Fibroblast of peridontal ligament (primary cell): ENCODE data around the gene IER5.

ENCODE experiments used
- DNase-seq: peaks from one replicate; pipeline ENCODE4 v3.0.0-alpha.2; 2010; ENCODE audit errors: extremely low read depth

IER5 gene

DNA sequence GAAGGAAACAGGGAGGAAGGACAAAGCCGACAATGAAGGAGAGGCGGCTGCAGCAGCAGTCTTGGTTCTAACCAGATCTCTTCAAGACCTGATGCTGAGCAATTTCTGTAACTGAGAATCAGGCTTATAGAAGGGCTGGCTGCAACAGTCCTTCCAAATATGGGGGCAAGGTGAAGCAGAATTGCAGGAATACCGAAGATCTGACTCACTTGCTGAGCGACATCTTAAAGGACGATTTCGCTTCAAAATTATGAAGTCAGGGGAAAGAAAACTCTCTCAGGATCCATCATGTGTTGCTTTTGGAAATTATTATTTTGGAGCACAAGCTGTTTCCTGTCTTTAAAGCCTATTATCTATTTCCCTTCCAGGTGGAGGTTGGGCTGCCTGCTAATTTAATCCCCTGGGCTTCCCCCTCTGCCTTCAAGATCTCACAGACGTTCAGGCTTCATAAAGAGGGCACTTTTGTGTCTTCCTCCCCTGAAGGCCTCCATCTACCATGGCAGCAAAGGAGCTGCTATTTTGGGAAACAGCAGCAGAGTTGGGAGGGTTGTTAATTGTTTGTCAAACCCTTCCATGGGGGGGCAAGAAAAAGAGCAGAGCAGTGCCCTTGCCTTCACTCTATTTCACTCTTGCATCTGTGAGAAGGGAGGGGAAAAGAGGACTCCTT is 10.8 kb upstream of the IER5 start:
- no peak for DNase-seq

DNA sequence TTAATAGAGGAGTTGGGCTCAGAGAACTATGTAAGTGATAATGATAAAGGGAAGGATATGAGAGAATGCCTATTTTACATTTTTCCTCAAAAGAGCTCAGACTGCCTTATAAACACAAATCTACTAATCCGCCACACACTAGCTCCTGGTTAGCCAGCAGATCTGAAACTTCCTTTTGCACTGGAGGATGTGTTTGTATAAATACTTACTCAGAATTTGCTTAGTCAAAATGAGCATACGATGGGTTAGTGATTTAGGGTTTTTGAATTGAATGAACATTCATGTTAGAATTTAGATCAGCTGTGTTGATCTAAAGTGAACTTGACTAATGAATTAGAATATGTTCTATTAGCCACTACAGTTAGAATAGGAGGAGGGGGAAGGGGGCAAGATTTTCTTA is 9.1 kb upstream of the IER5 start:
- peak; percentile 51 for DNase-seq

DNA sequence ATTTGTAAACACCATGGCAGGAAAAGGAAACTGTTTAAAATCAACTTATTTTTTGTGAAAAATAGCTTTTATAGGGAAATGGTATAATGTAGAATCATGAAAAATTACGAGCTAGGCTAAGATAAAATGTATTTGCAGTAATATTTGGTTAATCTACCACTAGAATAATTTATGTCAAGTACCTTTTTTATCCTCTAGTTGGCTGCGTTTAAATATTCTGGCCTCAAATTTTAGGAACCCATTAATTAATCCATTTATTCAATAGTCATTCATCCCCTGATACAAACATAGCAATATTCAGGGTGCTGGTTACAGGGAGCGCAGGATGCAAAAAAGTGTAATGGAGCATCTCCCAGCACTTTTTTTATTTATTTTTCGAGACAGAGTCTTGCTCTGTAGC is 8.6 kb upstream of the IER5 start:
- DNase-seq, result no peak

DNA sequence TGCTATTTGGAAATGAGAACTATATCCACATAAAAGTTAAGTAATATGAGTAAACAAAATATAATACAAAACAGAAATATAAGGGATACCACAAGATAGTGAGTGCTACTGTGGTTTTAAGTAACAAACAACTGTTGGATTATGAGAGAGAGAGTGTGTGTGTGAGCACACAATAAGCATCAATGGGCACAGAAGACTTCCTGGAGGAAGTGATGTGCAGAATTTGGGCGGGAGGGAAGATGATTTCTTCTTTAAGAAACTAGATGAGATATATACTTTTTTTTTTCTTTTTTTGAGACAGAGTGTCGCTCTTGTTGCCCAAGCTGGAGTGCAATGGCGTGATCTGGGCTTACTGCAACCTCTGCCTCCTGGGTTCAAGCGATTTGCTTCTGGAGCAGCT is 7.9 kb upstream of the IER5 start:
- DNase-seq, result no peak

DNA sequence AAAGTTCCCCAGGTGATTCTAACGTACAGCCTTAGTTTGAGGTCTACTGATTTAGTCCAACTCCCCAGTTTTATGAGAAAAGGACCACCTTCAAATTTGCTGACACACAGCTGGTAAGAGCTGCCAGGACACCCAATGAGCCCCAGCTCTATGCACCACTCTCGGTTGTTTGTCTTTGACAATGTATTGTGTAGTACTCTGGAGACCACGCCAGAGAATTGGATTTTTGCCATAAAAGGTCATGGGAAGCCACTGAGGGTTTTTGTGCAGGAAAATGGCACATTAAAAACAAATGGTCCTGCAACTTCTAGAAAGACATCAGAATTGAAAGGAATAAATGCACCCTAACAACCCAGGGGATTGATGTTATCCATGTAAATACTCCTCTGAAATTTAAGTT is 7.1 kb upstream of the IER5 start:
- DNase-seq, result no peak

DNA sequence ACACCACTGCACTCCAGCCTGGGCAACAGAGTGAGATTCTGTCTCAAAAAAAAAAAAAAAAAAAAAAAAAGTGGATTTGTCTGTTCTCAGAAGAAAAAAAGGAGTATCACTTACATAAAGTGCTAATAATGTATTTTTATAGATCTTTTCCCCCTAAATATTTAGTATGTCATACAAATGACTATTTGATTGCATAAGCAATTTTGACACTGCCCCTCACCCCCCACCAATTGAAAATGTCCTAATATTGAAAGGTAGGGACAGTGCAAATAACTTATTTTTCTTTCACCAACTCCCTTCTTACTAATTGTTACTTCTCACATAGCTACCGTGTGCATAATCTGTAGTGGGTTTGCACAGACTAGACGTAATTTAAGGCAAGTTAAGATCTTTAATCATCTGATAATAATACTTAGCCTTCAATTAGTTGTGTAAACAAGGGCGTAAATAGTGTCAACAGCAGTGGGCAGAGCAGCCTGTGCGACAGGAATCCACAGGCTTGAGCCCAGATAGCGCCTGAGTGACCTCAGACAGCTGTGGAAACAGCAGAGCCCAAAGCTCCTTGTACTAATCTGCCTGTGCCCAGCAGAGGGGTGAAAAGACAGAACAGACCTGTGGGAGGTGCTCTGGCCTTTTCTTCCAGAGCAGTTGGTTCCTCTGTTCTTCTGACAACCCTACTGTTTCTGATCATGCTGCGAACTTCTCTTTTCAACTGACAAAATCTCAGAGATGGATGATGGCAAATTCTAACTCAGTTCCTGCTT is 4.5 kb upstream of the IER5 start:
- peak; percentile 60 for DNase-seq

DNA sequence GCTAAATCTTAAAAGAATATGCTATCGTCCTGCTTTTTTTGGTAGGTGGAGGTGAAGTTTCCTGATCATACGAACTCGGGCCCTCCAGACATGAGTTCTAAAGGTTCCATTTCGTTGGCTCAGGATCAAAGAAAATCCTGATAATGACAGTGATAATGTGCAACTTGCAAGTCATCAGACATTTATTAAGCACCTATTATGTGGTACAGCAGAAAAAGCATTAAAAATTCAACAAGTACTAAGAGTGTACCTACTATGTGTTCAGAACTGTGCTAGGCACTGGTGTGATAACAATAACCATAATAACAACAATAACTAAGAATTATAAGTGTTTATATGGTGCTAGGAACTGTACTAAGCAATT is 3.9 kb upstream of the IER5 start:
- DNase-seq, result no peak

DNA sequence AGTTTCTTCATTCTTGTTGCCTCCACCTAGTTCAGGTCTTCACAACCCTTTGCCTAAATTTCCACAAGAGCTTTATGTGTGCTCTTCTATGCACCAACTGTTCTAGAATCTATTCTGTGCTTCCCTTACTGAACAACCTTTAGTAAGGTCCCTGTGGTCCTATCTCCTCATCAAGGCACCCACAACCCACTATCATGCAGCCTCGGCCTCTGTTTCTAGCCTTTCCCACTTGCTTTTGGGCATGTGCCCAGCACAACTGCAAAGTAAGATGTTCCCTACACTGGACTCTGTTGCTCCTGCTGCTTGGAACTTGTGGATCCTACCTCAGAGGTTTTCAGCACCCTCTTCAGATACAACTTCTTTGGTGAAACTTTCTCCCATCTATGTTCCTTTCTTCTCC is 2.4 kb upstream of the IER5 start:
- no peak for DNase-seq

DNA sequence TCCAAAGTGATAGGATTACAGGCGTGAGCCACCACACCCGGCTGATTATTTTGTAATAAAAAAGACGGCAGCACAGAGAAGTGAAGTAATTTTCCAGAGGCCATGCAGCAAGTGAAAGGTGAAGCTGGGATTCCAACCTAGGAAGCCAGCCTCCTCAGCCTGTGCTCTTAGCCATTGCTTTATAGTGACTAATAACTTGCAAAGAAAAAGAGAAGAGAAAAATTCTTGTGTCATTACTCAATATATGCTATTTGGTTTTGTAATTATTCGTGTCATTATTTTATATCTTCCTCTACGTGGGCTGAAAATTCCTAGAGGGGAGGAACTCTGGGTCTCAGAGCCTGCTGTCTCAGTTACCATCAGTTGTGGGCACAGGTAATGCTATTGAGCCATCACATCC is 1.6 kb upstream of the IER5 start:
- DNase-seq, result peak; percentile 54

DNA sequence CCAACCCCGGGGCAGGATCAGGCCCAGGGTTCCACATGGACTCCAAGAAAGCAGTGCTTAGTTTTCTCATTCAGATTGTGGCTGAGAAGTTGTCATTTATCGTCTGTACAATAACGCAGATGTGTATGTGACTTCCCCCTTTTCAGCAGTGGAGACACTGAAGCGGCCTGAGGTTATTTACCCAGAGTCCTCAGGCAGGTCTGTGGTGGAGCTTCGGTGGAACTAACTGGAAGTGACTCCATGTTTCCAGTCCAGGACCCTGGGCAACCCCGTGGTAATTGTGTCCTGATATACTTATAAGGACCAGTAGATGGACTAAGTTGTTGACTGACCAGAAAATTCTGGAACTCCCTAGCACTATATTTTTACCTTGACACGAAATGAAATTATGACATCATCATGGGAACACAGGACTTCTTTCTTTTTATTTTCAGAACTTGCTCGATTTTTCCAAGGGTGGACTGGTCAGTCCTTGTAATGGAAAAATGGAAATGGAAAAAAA is 1.0 kb upstream of the IER5 start:
- DNase-seq, result no peak

DNA sequence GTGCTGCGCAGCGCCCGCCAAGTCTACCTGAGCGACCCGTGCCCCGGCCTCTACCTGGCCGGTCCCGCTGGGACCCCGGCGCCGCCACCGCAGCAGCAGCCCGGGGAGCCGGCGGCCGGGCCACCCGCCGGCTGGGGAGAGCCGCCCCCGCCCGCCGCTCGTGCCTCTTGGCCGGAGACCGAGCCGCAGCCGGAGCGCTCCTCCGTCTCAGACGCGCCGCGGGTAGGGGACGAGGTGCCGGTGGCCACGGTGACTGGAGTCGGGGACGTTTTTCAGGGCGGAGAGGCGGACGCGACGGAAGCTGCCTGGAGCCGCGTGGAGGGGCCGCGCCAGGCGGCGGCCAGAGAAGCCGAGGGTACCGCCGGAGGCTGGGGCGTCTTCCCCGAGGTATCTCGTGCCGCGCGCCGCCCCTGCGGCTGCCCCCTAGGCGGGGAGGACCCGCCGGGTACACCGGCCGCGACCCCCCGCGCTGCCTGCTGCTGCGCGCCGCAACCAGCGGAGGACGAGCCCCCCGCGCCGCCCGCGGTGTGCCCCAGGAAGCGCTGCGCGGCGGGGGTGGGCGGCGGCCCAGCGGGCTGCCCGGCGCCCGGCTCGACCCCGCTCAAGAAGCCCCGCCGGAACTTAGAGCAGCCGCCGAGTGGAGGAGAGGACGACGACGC is 646 bp downstream of the IER5 start:
- DNase-seq, result no peak

DNA sequence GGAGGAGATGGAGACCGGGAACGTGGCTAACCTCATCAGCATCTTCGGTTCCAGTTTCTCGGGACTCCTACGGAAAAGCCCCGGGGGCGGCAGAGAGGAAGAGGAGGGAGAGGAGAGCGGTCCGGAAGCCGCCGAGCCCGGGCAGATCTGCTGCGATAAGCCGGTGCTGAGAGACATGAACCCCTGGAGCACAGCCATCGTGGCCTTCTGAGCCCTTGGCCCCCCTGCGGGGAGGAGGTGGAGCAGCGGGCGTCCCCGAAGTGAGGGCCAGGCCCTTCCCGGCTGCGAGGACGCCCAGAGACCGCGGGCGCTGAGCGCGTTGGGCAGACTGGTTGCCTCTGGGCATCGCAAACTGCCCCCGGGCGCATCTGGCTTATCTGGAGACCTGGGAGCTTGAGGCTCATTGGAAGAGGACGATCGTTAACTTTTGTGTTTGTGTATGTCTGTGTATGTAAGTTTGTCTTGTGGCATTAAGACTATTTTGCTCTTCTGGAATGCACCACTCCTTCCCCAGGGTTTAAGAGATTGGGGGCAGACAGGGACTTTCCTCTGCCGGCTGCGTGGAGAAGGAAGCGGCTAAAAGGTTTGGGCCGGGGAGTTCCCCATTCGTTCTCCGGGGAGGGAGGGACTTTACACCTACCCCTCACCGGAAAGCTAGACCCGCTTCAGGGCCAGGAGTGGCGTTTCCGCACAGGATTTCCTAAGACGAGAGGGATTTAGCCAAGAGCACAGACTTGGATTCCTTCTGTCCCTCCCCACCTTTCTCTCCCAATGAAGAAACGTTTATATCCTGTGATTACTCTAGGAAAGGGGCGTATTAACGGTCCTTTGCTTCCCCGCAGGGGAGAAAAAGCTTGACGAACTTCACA is 1.4 kb downstream of the IER5 start:
- DNase-seq, result peak; percentile 57

DNA sequence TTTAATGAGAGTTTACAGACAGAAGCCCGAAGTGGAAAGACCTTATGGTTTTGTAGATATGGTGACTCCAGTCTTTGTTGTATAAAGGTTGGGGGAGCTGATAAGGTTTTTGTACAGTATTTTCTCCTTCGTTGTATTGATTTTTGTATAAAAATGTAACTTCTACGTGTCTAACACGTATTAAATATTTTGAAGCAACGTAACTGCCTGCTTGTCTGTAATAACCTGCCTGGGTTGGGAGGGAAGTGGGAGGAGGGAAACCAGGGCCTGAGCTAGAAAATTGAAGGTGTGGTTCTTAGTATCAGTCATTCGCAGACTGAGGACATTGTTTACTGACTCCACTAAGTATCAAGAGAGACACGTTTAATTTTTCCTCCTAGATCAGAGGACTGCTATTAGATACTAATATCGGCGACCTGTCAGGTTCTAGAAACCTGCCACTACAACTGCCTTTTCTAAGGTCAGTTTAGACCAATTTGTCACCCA is 2.2 kb downstream of the IER5 start:
- DNase-seq, result no peak

DNA sequence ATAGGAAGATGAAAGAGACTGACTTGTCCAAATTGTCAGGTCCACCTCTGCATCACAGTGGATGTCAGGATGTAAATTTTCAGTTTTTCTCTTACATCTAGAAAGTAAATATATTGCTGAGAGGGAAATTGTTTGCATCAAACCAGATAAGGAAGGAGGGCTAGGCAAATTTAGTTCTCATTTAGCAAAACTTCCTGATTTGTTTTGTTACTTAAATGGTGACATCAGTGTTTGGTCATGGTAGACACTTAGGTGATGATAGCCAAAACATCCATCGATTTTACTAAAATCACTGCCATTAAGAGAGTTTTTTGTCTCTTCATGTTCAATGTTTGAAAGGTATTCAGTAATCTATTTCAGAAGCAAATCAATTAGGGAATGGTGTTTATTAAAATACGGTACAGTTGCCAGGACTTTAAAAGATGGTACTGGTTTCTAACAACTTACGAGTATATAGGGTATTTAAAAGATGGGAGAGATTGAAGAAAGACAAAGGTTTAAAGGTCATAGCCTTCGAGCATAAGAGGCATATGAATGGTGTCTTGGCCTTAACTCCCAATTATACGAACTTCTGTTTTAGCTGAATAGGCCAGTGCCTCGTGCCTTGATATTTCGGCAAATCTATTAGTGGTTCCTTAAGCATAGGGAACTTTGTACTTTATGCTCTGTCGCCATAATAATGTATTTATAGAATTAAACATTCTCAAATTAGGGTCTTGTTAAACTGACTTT is 3.0 kb downstream of the IER5 start:
- DNase-seq, result no peak

DNA sequence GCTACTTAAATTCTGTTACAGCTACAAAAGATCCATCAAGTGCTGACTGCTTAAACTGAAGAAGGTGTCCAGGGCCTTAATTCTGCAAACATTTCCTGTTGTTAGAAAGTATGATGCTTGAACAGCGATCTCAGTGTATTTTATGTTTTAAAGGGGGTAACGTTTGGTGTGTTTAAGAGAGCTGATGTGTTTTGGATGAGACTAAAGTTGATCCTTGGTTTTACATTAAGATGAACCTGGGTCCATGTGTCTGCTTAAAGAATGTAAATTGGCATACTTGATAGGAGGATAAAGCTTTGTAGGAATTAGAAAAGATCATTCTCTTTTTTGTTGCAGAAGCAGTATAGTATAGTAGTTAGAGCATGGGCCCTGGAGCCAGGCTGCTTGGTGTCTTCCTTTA is 3.6 kb downstream of the IER5 start:
- no peak for DNase-seq

DNA sequence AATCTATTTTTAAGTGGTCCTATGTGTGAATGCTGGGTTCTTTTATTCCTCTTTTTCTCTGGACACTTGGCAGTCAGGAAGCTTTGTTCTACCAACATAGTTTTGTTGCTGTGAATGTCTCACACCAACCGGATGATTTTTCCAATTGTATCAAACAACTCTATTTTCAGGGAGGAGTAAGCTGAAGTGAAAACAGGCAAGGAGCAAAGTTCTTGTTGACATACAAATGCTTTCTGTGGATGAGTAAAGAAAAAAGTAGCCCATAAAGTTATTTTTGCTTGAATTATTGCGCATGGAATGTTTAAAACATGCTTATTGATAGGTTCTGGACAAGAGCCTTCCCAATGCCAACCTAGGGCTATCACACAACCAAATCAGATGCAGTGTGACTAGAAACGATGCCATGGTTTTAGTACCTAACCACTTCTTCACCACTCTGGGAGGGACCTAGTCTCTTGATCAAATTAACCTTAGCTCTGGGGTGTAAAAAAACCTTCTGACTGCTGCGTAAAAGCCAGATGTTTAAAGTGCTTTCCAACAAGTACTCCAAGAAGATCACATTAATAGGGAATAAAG is 4.5 kb downstream of the IER5 start:
- no peak for DNase-seq

DNA sequence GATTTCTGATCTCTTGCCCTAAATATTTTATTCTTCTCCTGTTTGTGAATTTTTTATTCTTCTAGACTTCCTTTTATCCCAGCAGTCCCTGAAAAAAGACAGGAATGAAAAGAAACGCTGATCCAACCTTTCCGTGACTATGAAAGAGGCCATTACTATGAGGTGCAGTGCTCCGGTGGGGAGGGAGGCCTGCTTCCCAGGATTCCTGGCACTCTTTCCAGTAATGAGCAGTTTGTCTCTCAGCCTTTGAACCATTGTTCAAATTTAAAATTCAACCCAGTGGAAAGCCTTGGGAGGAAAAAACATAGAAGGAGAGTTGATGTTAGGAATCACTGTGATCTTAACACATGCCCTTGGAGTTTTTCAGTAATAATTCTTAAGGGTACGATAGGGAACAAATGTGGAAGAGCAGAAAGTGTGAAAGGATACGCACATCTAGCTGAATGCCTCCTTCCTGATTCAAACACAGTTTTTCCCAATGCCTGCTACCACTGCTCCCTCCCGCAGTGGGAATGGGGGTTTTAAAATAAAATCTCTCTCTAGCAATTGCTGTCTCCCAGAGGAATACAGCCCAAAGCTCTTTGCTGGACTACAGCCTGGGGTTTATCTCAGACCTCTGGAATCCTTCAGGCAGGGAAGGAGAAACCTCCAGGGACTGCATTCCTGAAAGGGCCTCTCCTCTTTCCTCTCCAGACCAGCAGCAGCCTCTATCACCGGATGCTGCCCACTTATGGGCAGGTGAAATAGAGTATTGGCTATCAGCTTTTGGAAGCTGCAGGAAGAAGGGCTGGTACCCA is 6.1 kb downstream of the IER5 start:
- peak; percentile 96 for DNase-seq

DNA sequence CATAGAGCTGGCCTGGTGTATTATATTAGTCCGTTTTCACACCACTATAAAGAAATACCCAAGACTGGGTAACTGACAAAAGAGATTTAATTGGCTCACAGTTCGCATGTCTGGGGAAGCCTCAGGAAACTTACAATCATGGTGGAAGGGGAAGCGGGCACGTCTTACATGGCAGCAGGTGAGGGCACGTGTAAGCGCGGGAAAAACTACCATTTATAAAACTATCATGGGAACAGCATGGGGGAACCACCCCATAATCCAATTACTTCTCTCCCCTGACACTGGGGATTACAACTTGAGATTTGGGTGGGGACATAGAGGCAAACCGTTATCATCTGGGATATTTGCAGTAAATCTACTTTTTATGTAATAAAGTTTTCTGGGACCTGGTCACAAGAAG is 6.8 kb downstream of the IER5 start:
- no peak for DNase-seq

DNA sequence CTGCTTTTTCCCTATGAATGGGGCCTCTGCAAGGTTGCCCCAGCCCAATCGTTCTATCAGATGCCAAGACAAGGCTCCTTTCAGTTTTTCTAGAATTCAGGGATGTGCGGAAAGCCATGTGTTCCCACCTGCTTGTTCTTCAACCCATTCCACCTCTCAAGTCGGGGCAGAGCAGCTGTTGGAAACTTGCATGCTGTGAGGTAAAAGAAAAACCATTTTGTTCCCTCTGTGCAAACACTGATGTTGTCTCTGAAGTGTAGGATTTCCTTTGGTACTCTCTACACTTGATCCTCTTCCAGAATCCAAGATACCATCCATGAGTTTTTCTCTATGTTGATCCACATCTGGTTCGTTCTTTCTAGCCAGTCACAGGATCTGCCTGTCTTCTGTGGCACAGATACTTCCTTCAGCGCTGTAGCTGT is 7.3 kb downstream of the IER5 start:
- DNase-seq, result no peak

DNA sequence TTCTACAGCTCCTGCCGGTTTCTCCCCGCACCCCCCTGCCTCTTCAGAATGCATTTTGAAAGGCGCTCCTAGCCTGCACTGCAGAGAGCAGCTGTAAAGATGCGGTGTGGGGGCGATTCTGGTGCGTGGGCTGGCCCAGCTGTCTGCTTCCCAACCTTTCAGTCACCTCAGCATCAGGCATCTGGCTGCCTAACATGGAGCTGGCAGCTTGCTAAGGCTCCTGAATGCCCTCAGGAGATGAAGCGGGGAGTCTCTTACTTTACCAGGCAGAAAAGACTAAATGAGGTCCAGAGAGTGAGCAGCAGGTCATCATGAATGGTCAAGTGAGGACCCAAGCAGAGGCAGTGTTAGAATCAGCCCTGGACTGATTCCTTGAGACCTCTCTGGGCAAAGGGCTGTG is 8.7 kb downstream of the IER5 start:
- no peak for DNase-seq
